ENCODE measurements around the gene TXLNB. TPM values are rescaled to one million over a fixed set of nuclear protein-coding genes. Genes with fewer than 3 reads are reported as not detected.
"Not testable (repeated sequence)": the region's sequence is repeated elsewhere in the genome, so short reads cannot be mapped to it uniquely, and the experiment has no call there.

The TXLNB gene
- polyA plus RNA-seq, 1 experiment = 1.3 TPM

DNA sequence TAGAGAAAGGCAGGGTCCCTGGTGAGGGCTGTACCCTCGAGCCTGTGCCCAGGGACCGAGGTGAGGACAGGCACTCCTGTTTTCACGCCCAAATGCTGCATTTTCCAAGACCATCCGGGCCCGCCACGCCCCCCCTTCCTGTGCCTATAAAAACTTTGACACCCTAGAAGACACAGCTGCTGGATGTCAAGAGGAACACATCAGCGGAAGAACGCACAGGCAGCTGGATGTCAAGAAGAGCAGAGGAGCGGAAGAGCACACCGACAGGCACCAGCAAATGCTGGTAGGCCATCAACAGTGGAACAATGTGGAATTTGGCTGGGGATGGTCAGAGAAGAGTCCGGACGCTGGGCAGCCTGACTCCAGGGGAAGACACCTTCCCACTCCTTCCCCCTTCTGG, 56.1 kb downstream of the TXLNB start:
- no peak for DNase-seq (ENCODE audit: low read depth, low spot score)
- Histone ChIP-seq H3K9me3 (ENCODE audit: control insufficient read depth, insufficient read depth, low read length) (peaks cover 10% of the 10 kb centered on the region), H3K4me3 (ENCODE audit: low read depth, low read length) (no peak overlapping the region), H3K27ac (ENCODE audit: low read depth, low read length) (no peak overlapping the region), H3K27me3 (ENCODE audit: control insufficient read depth, insufficient read depth, low read length) (no peaks in the 10 kb centered on the region)
- TF ChIP-seq, protein P1, sequence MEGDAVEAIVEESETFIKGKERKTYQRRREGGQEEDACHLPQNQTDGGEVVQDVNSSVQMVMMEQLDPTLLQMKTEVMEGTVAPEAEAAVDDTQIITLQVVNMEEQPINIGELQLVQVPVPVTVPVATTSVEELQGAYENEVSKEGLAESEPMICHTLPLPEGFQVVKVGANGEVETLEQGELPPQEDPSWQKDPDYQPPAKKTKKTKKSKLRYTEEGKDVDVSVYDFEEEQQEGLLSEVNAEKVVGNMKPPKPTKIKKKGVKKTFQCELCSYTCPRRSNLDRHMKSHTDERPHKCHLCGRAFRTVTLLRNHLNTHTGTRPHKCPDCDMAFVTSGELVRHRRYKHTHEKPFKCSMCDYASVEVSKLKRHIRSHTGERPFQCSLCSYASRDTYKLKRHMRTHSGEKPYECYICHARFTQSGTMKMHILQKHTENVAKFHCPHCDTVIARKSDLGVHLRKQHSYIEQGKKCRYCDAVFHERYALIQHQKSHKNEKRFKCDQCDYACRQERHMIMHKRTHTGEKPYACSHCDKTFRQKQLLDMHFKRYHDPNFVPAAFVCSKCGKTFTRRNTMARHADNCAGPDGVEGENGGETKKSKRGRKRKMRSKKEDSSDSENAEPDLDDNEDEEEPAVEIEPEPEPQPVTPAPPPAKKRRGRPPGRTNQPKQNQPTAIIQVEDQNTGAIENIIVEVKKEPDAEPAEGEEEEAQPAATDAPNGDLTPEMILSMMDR (IDR thresholded peaks at IDR 0.05; ENCODE audit: low read depth, low read length) = no peak
- POLR2A ChIA-PET = no interaction called here
- CTCF ChIA-PET = no interaction called here

DNA sequence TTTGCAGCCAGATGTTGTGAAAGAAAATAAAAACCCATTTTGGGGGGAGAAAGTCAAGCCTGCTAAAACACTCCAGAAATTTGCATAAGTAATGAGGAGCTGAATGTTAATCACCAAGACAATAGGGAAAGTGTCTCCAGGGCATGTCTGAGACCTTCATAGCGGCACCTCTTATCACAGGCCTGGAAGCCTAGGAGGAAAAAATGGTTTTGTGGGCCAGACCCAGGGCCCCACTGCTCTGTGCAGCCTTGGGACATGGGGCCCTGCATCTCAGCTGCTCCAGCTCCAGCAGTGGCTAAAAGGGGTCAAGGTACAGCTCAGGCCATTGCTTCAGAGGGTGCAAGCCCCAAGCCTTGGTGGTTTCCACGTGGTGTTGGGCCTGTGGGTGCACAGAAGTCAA, 57.6 kb downstream of the TXLNB start:
- H3K4me3 ChIP-seq (ENCODE audit: low read depth, low read length); H3K27me3 ChIP-seq (ENCODE audit: control insufficient read depth, insufficient read depth, low read length); H3K9me3 ChIP-seq (ENCODE audit: control insufficient read depth, insufficient read depth, low read length); DNase-seq (ENCODE audit: low read depth, low spot score); POLR2A ChIA-PET; H3K27ac ChIP-seq (ENCODE audit: low read depth, low read length); CTCF ChIA-PET: not testable (repeated sequence)

DNA sequence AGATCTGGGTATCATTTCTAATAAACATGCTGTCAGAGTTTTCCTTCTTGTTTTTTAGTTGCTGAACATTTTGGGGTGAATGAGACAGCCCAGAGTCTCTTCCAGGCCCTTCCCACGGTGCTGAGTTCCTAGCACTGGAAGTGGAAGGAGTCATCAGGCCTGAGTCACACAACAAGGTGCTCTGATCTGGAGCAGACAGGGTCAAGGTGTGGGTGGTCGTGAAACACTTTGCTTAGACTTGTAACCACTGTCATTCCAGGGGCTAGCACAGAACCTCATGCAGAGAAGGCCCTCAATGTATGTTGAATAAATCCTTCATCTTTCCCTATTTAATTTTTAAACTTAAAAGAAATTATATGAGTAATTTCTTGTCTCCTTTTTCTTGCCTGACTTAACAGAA, 60.6 kb downstream of the TXLNB start:
- no peak for DNase-seq (ENCODE audit: low read depth, low spot score)
- CTCF ChIA-PET = interaction anchor here (1.1 to 1.4 kb wide), 4 partner anchors 9 to 133 kb away, joined by 3 to 19 read pairs (median 7); no protein-coding TSS in a partner anchor

DNA sequence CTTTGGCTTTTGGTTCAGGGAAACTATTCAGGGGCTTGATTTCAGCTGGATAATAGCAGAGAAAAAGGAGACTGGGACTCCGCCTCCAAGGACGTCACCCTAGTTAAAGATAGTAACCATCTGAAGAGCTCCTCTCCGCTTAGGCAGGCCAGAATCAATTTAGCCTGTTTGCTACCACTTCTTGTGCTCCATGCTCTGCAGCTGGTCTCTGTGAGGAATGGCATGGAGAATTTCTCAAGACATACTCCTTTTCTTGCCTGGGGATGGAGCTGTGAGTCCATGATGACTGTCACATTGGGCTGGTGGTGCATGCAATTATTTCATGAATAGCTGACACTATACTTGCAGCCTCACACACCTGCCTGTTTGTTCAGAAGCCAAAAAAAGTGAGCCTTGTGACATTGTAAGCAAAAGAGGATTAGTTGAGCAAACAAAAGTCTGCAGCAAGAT, 61.4 kb downstream of the TXLNB start:
- ChIA-PET POLR2A (interaction anchor here (1.3 kb wide), 1 partner anchor 134 kb away, joined by 3 read pairs; no protein-coding TSS in a partner anchor), CTCF (interaction anchor here (0.8 to 1.4 kb wide), 7 partner anchors 9 to 139 kb away, joined by 3 to 19 read pairs (median 4); no protein-coding TSS in a partner anchor)
- Histone ChIP-seq H3K27me3 (ENCODE audit: control insufficient read depth, insufficient read depth, low read length) (no peaks in the 10 kb centered on the region), H3K4me3 (ENCODE audit: low read depth, low read length) (no peak overlapping the region), H3K9me3 (ENCODE audit: control insufficient read depth, insufficient read depth, low read length) (peaks cover 7% of the 10 kb centered on the region), H3K27ac (ENCODE audit: low read depth, low read length) (no peak overlapping the region)
- TF ChIP-seq, protein P1 (IDR thresholded peaks at IDR 0.05; ENCODE audit: low read depth, low read length) = peak; percentile 17; the same call in 1 of the 2 replicates
- no peak for DNase-seq (ENCODE audit: low read depth, low spot score)

More for the DNA sequence above, 60.6 kb downstream of the TXLNB start:
- Histone ChIP-seq H3K9me3 (ENCODE audit: control insufficient read depth, insufficient read depth, low read length) (peaks cover 10% of the 10 kb centered on the region), H3K27ac (ENCODE audit: low read depth, low read length) (no peak overlapping the region), H3K27me3 (ENCODE audit: control insufficient read depth, insufficient read depth, low read length) (no peaks in the 10 kb centered on the region), H3K4me3 (ENCODE audit: low read depth, low read length) (no peak overlapping the region)
- TF ChIP-seq, protein P1 (IDR thresholded peaks at IDR 0.05; ENCODE audit: low read depth, low read length) = no peak
- POLR2A ChIA-PET = interaction anchor here (1.3 kb wide), 1 partner anchor 133 kb away, joined by 3 read pairs; no protein-coding TSS in a partner anchor

DNA sequence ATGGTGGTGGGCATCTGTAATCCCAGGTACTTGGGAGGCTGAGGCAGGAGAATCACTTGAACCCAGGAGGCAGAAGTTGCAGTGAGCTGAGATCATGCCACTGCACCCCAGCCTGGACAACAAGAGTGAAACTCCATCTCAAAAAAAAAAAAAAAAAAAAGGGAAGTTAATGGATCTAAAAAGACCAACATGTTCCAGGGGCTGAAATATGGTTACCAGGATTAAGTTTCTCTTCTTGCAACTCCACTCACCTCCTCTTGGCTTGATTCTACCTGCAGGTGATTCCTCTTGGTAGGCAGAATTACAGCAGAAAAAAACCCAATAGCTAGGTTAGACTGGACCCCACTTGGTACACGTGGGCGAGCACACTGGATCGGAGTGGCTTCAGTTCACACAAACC, 63.4 kb downstream of the TXLNB start:
- DNase-seq (ENCODE audit: low read depth, low spot score); H3K27ac ChIP-seq (ENCODE audit: low read depth, low read length); POLR2A ChIA-PET; H3K4me3 ChIP-seq (ENCODE audit: low read depth, low read length); H3K9me3 ChIP-seq (ENCODE audit: control insufficient read depth, insufficient read depth, low read length); CTCF ChIA-PET; H3K27me3 ChIP-seq (ENCODE audit: control insufficient read depth, insufficient read depth, low read length): not testable (repeated sequence)

DNA sequence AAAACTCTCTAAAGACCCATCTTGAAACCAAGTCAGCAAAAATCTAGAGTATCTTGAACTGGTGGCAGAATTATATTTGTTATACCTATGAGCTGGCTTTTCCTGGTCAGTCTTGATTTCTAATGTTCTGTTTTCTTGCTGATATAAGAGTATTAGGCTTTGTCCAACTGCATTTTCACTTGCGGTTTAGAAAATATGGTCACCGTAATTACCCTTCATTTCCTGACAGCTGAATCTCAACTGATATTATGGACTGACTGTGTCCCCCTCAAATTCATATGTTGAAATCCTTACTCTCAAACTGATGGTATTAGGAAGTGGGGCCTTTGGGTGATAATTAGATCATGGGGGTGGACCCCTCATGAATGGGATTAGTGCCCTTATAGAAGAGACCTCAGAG, 72.1 kb downstream of the TXLNB start:
- Histone ChIP-seq H3K27me3 (ENCODE audit: control insufficient read depth, insufficient read depth, low read length) (no peaks in the 10 kb centered on the region), H3K9me3 (ENCODE audit: control insufficient read depth, insufficient read depth, low read length) (no peaks in the 10 kb centered on the region), H3K27ac (ENCODE audit: low read depth, low read length) (no peak overlapping the region), H3K4me3 (ENCODE audit: low read depth, low read length) (no peak overlapping the region)
- DNase-seq (ENCODE audit: low read depth, low spot score) = no peak
- TF ChIP-seq, protein P1 (IDR thresholded peaks at IDR 0.05; ENCODE audit: low read depth, low read length) = no peak
- CTCF ChIA-PET = interaction anchor here (0.6 to 6.6 kb wide), 37 partner anchors 11 to 652 kb away, joined by 3 to 139 read pairs (median 4); no protein-coding TSS in a partner anchor
- POLR2A ChIA-PET = interaction anchor here (1.3 kb wide), 1 partner anchor 145 kb away, joined by 10 read pairs; no protein-coding TSS in a partner anchor

Measured in AG04450 (cell line).